ENCODE results near the gene APP.

GRCh38 chr21:26091480-26092018, 79.0 kb downstream of the APP start:
- TF ChIP-seq CTCF (conservative IDR thresholded peaks at IDR 0.05; ENCODE audit: low read length) (no peak), EZH2phosphoT487 (IDR thresholded peaks at IDR 0.05; ENCODE audit: borderline replicate concordance) (no peak)

Data from Loucy (cell line).